ENCODE measurements around the gene NUDT2. TPM values are rescaled to one million over a fixed set of nuclear protein-coding genes. Genes with fewer than 3 reads are reported as not detected.
"Not testable (repeated sequence)": the region's sequence is repeated elsewhere in the genome, so short reads cannot be mapped to it uniquely, and the experiment has no call there.

NUDT2 gene
- total RNA-seq, 1 donor from 2014 or later, result 32.6 TPM

DNA sequence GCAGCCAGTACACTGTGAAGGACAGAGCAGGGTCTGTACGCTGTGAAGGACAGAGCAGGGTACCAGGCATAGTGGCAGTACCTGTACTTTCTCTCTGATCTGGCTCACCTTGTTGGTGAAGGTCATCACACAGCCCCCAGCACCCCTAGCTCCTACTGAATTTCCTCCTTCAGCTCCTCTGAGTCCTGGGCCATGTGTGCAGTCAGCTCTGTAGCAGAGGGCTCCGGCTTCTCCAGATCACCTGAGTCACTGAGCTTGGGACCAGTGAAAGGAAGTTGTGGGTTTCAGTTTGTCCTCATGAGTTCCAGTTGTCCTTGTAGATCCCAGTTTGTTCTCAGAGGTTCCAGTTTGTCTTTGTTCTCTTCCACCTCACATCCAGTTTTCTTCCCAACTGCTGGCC is 5.5 kb downstream of the NUDT2 start:
- DNase-seq (ENCODE audit: low read depth in 2 of 2), result no peak

DNA sequence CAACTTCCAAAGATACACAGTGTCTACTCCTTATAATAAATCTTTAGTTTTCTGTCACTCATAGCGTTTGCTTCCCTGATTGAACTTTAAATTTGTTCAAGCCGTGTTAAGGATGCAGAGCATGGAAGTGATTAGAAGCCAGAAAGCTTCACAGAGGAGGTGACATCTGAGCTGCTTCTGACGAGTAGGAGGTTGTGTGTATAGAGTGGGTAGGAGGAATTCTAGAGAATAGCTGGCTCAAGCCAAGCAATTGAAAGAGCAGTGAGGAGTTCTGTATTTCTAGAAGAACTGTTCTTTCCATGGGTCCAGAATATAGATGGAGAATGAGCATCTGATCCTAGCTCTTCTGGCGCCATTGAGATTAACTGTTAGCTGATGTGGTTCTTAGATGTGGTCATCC is 6.0 kb downstream of the NUDT2 start:
- no peak for DNase-seq (ENCODE audit: low read depth in 2 of 2)

DNA sequence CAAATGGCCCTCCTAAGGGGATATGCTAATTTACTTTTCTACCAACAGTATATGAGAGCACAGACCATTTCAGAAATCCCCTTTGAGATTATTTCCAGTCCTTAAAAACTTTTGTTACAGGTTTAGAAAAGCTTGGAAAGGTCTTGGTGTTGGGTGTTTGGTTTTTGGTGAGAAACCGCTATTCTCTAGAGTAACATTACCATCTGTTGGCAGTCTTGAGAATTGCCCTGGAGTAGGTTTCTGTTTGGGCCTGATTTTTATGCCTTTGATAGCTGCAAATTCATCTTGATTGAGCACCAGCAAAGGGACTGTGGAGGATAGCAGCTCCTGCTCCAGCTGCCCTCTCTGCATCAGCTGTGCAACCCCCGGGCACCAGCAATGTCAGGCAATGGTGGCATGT is 8.0 kb downstream of the NUDT2 start:
- no peak for DNase-seq (ENCODE audit: low read depth in 2 of 2)

DNA sequence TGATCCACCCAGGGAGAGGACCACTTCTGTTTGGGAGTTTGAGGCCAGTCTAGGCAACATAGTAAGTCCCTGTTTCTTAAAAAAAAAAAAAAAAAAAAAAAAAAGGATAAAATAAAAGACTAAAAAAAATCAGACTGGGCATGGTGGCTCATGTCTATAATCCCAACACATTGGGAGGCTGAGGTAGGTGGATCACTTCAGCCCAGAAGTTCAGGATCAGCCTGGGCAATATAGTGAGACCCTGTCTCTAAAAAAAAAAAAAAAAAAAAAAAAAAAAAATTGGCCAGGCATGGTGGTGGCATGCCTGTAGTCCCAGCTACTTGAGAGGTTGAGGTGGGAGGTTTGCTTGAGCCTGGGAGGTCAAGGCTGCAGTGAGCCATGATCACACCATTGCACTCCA is 8.7 kb downstream of the NUDT2 start:
- not testable (repeated sequence) for DNase-seq (ENCODE audit: low read depth in 2 of 2)

DNA sequence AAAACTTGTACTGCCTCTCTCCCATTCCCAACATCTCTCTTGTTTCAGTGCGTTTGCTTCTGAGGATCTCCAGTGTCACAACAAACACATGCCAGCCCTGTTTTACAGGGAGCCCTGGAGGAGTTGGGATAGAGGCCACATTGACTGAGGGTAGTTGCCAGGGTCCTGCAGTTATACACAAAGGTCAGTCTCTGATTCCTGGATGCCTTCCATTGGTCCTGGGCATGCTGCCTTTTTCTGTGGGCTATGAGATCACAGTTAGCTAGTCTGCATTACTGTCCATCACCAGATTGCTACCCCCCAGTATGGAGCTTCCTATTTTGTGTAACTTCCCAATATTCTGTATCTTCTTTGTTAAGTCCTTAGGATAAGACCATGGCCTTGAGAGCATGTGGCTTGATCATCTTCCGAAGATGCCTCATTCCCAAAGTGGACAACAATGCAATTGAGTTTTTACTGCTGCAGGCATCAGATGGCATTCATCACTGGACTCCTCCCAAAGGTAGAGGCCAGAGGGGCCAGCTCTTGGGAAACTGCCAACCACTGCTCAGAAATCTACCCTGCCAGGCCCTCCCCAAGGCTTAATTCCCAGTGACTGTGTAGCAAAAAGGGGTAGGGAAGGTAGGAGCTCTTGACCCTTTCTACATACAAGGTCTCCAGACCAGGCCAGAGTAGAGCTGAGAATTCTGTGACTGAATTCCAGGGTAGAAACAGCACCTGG is 9.5 kb downstream of the NUDT2 start:
- no peak for DNase-seq (ENCODE audit: low read depth in 2 of 2)

DNA sequence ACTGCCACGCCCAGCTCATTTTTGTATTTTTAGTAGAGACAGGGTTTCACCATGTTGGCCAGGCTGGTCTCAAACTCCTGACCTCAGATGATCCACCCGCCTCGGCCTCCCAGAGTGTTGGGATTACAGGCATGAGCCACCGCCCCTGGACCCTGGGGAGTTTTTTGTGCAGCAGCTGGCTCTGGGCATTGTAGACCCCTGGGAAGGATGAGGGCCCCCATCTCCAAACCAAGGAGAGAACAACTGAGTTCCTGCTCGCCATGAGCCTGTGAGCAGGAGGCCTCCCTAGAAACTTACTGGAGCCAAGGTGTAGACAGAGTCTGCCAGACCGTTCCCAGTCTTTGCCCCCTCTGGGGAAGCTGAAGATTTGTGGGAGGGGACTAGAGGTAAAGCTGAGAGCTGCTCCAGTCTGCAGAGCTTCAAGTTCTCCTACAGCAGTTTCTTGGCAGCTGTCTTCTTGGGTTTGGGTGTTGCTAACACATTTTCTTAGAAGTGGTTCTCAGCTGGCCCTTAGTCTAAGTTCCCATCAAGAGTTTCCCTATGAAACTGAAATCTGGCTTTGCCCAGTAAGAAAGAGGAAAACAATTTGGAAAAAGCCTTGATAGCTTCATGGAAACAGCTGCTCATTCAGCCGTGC is 12.4 kb downstream of the NUDT2 start:
- DNase-seq (ENCODE audit: low read depth in 2 of 2), result no peak

DNA sequence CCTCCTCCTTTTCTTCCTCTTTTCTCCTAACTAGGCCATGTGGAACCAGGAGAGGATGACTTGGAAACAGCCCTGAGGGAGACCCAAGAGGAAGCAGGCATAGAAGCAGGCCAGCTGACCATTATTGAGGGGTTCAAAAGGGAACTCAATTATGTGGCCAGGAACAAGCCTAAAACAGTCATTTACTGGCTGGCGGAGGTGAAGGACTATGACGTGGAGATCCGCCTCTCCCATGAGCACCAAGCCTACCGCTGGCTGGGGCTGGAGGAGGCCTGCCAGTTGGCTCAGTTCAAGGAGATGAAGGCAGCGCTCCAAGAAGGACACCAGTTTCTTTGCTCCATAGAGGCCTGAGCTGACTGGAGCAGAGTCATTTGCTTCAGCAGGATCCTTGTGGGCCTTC is 13.7 kb downstream of the NUDT2 start:
- no peak for DNase-seq (ENCODE audit: low read depth in 2 of 2)

DNA sequence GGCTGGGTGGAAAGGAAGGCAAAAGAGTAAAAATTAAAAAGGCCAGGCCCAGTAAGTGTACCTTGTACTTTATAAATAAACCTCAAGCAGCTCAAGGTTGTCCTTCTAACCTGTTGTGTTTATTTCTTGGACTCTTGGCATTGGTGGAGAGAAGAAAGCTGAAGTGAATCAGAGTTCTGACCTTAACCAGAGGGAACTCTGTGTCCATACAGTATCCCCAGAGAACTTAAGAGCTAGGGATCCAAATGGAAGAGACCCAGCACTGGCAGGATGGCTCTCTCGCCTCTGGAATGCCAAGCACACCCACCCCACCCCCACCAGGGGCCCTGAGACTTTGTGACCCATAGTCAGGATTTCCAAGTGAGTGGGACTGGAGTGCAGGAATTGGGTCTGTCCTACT is 14.2 kb downstream of the NUDT2 start:
- no peak for DNase-seq (ENCODE audit: low read depth in 2 of 2)

DNA sequence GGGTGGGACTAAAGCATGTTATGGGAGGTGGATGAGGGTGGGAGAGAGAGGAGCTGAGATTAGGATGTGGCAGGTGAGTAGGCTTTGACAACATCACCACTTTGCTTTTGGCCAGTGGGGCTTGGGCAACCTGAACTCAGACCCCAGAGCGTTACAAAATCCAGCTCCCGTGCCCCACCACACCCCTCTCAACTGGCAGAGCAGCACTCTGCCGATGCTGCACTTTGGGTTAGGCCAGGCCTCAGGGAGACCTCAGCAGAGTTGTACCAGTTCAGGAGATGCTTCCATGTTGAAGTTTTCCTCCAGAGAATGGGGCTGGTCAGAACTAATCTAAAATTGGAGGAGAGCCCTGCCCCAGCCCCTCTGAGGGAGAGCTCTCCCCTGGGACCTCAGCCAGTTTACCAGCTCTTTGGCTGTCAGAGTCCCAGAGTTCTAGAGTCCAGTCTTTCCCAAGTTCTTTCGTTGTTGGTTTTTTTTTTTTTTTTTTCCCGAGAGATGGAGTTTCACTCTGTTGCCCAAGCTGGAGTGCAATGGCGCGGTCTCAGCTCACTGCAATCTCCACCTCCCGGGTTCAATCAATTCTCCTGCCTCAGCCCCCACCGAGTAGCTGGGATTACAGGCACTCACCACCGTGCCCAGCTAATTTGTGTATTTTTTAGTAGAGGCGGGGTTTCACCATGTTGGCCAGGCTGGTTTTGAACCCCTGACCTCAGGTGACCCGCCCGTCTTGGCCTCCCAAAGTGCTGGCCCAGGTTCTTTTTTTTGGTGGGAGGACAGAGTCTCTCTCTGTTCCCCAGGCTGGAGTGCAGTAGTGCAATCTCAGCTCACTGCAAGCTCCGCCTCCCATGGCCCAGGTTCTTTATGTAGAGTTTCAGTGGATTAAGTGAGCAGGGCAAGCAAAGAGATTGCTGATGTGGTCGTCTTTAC is 17.8 kb downstream of the NUDT2 start:
- DNase-seq (ENCODE audit: low read depth in 2 of 2), result no peak

DNA sequence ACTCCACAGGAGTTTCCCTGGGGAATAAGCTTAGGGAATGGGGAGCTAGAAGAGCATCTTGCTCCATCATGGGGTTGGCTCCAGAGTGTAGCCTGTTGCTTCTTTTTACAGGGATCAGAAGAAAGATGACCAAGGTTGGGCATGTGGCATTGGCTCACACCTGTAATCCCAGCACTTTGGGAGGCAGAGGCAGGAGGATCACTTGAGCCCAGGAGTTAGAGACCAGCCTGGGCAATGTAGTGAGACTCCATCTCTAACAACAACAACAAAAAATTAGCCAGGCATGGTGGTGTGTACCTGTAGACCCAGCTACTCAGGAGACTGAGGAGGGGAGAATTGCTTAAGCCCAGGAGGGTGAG is 18.4 kb downstream of the NUDT2 start:
- no peak for DNase-seq (ENCODE audit: low read depth in 2 of 2)

DNA sequence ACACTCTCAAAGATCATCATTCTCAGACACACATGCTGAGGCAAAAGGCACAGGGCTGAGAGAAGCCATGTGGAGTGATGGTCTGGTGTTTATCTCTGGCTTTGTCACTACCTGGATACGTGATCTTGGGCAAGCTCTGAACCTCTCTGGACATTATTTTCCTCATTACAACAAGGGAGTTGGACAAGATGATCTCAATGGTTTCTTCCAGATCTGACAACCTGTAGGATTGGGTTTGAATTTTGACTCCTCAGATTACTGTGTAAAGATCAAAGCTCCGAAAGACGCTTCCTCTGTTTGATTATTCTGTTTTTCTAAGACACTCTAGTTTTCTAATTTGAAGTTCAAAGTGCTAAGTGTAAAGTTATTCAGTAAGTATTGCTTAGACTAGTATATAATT is 20.0 kb downstream of the NUDT2 start:
- DNase-seq (ENCODE audit: low read depth in 2 of 2), result no peak

DNA sequence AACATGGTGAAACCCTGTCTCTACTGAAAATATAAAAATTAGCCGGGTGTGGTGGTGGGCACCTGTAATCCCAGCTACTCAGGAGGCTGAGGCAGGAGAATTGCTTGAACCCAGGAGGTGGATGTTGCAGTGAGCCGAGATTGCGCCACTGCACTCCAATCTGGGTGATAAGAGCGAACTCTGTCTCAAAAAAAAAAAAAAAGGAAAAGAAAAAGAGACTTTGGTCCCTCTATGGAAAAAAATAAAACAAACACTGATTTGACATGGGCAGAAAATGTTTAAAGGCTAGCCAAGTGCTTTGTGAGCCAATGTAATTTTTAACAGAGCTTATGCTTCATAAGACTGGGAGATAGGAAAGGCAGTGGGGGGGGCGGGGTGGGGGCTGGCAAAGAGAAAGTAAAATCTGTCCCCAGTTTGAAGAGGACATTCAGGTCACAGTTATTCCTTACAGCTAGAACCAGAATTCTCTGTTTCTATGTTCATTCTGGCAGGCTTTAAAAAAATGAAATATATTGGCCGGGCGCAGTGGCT is 22.8 kb downstream of the NUDT2 start:
- not testable (repeated sequence) for DNase-seq (ENCODE audit: low read depth in 2 of 2)

DNA sequence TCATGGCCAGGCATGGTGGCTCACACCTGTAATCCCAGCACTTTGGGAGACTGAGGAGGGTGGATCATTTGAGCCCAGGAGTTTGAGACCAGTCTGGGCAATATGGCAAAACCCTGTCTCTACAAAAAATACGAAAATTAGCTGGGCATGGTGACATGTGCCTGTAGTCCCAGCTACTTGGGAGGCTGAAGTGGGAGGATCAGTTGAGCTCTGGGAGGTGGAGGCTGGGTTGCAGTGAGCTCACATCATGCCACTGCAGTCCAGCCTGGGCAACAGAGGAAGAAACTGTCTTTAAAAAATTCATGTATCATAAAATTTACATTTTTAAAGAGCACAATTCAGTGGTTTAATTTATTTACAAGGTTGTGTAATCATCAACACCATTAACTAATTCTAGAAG is 23.6 kb downstream of the NUDT2 start:
- DNase-seq (ENCODE audit: low read depth in 2 of 2), result not testable (repeated sequence)

DNA sequence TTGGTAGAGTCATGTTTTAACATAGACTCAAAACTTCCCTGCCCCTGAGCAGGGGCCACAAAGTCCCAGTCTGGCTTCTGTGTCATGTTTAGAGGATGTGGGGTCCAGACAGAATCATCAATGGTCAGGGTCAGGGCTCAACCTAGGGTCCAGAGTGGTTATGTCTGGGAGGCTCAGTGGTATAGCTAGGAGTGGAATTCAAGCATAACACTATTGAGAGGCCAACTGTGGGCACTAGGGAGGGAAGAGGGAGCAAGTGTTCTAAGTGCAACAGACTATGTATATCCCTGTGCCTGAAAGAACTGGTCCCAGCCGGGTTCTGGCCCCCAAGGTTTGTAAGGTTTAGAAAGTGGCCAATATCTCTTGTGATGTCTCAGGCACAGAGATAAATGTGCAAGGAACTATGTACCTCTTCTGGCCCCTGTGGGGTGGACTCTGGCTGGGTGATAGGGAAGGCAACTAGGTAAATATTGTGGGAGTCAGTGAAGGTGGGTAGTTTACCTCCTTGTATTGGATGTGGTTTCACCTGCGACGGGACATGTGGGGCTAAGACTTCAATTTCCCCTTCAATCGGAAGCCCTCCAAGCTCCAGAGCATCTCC is 33.3 kb downstream of the NUDT2 start:
- DNase-seq (ENCODE audit: low read depth in 2 of 2), result no peak

DNA sequence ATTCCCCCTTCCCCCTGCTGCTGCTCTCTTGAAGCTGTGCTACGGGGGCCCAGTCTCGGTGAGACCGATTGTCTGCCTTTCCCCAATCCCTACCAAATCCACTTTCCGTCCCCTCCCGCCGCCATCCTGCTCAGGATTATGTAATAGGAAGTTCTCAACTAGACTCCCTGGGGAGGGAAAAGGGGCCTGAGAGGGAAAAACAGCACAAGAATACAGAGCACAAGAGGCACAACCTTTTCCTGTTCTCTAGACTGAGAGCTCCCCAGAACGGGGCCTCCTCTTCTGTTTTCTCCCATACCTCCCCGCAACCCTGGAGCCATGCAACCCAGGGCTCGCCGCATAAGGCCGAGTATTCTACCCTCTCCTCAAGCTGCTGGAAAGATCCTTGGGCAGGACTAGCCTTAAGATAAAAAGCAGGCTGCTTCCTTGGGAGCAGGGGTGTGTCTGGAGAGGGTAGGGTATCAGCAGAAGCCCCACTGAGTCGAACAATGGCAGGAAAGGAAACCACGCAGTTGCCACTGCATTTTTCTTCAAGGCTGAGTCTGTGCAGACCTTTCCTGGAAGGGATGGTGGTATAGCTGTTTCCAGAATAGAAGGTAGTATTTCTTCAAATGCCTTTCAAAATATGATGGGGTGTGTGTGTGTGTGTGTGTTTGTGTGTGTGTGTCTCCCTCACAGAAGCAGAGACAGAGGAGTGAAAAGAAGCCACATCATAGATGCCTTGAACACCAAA is 34.4 kb downstream of the NUDT2 start:
- peak in 1 of 2 donors; percentile 44 for DNase-seq (ENCODE audit: low read depth in 2 of 2)

DNA sequence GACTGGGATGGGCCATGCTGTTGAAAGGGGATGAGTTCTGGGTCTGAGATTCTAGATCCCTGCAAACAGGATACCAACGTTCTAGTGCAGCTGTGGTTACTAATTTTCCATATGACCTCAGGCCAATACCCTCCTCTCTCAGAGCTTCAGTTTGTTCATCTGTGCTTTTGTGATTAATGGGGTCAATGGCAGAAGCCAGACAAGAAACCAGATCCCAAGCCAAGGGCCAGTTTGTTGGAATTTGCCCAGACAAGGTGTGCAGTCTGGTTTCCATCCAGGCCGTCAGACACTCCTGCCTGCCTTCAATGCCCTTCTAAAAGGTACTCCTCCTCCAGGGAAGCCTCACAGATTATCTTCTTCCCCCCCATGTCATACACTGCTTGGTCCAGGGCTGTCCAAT is 35.9 kb downstream of the NUDT2 start:
- no peak for DNase-seq (ENCODE audit: low read depth in 2 of 2)

DNA sequence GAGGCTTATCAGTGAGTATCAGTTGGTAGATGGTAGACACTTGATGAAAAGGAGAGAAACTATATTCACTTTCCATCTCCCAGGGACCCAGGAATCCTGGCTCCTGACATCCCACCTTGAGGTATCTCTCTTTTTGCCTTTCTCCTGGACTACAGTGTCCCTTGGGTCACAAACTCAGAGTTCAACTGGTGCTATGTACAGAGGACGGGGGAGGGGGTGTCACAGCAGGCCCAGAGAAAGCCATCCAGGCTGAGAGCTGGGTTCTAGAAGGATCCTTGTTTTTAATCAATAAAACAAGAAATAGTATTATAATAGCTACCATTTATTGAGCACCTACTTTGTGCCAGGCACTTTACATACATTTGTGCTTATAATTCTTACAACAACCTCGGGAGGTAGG is 37.0 kb downstream of the NUDT2 start:
- no peak for DNase-seq (ENCODE audit: low read depth in 2 of 2)

DNA sequence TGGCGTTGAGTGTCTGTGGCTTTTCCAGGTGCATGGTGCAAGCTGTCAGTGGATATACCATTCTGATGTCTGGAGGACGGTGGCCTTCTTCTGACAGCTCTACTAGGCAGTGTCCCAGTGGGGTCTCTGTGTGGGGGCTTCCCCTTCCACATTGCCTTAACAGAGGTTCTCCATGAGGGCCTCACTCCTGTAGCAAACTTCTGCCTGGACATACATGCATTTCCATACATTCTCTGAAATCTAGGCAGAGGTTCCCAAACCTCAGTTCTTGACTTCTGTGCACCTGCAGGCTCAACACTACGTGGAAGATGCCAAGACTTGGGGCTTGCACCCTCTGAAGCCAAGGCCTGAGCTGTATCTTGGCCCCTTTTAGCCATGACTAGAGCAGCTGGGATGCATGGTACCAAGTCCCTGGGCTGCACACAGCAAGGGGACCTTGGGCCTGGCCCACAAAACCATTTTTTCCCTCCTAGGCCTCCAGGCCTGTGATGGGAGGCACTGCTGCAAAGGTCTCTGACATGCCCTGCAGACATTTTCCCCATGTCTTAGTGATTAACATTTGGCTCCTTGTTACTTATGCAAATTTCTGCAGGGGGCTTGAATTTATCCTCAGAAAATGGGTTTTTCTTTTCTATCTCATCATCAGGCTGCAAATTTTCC is 38.5 kb downstream of the NUDT2 start:
- DNase-seq (ENCODE audit: low read depth in 2 of 2), result not testable (repeated sequence)

DNA sequence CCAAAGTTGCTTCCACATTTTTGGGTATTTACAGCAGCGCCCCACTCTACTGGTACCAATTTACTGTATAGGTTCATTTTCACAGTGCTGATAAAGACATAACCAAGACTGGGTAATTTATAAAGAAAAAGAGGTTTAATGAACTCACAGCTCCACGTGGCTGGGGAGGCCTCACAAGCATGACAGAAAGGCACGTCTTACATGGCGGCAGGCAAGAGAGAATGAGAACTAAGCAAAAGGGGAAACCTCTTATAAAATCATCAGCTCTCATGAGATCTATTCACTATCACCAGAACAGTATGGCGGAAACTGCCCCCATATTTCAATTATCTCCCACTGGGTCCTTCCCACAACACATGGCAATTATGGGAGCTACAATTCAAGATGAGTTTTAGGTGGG is 39.4 kb downstream of the NUDT2 start:
- DNase-seq (ENCODE audit: low read depth in 2 of 2), result not testable (repeated sequence)

DNA sequence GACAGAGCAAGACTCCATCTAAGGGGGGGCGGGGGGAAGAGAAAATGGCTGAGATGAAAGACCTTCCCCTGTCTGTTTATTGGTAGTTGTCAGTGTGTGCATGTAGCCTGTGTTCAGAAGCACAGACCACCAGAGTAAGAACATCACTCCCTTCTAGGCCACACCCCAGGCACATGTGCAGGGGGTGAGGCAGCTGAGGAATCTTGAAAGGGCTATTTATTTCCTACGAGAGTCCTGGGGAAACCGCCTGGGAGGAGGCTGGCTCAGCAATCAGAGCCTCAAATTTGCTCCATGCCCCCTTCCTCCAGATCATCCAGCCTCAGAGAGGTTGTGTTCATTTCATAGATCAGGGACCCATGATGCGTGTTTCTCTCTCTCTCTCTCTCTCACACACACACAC is 40.3 kb downstream of the NUDT2 start:
- no peak for DNase-seq (ENCODE audit: low read depth in 2 of 2)
